Activated naive CD8-positive, alpha-beta T cell (primary cell): Measurements from ENCODE around the gene SRRT.
A peak's percentile ranks its signal among the peaks of the same experiment; 100 is the strongest.
"Not testable (repeated sequence)": the region's sequence is repeated elsewhere in the genome, so short reads cannot be mapped to it uniquely, and the experiment has no call there.

Experiments
- H3K27ac Mint-ChIP-seq: one replicate; pipeline ENCODE4 v1.8.0; 2021; ENCODE audit warnings: mixed read lengths
- H3K27me3 Mint-ChIP-seq: one replicate; pipeline ENCODE4 v1.8.0; 2021; ENCODE audit warnings: mixed read lengths
- H3K36me3 Mint-ChIP-seq: one replicate; pipeline ENCODE4 v1.8.0; 2021; ENCODE audit warnings: mixed read lengths
- H3K4me1 Mint-ChIP-seq: one replicate; pipeline ENCODE4 v1.8.0; 2021; ENCODE audit warnings: low read depth, mixed read lengths
- H3K4me3 Mint-ChIP-seq: one replicate; pipeline ENCODE4 v1.8.0; 2021; ENCODE audit warnings: mild to moderate bottlenecking, mixed read lengths
- H3K9me3 Mint-ChIP-seq: one replicate; pipeline ENCODE4 v1.8.0; 2021; ENCODE audit warnings: low read depth, mixed read lengths

Gene SRRT

GRCh38 chr7:100893910-100894721, 19.2 kb downstream of the SRRT start:
- no peak overlapping the region for H3K27ac Mint-ChIP-seq
- H3K36me3 Mint-ChIP-seq, result peaks cover 2% of the 10 kb centered on the region
- H3K4me3 Mint-ChIP-seq, result peak overlapping the region; percentile 3
- H3K9me3 Mint-ChIP-seq, result no peaks in the 10 kb centered on the region
- peaks cover 18% of the 10 kb centered on the region for H3K4me1 Mint-ChIP-seq
- peaks cover 15% of the 10 kb centered on the region for H3K27me3 Mint-ChIP-seq

- Mint-ChIP-seq H3K4me3 (peak overlapping the region; percentile 23), H3K9me3 (no peaks in the 10 kb centered on the region), H3K36me3 (peaks cover 2% of the 10 kb centered on the region), H3K4me1 (peaks cover 18% of the 10 kb centered on the region), H3K27me3 (peaks cover 16% of the 10 kb centered on the region), H3K27ac (no peak overlapping the region)
Measured at GRCh38 chr7:100894860-100895700, 20.2 kb downstream of the SRRT start.

- Mint-ChIP-seq H3K27me3 (peaks cover 19% of the 10 kb centered on the region), H3K4me1 (peaks cover 13% of the 10 kb centered on the region), H3K27ac (peak within 1 kb of the TSS; percentile 46), H3K4me3 (peak within 1 kb of the TSS; percentile 92), H3K9me3 (no peaks in the 10 kb centered on the region), H3K36me3 (peaks cover 2% of the 10 kb centered on the region)
Measured at GRCh38 chr7:100895701-100895955, 20.7 kb downstream of the SRRT start, which contains the start of gene ACHE. Gene ACHE, minus strand, starts transcription at chr7:100895888. Its CDS starts 1,656 bp downstream, at chr7:100894232.

- Mint-ChIP-seq H3K36me3 (peaks cover 2% of the 10 kb centered on the region), H3K4me3 (peak overlapping the region; percentile 92), H3K27ac (peak overlapping the region; percentile 46), H3K27me3 (peaks cover 24% of the 10 kb centered on the region), H3K9me3 (no peaks in the 10 kb centered on the region), H3K4me1 (peaks cover 12% of the 10 kb centered on the region)
Measured at GRCh38 chr7:100895956-100896731, 21.2 kb downstream of the SRRT start.

- no peak overlapping the region for H3K27ac Mint-ChIP-seq
- H3K4me1 Mint-ChIP-seq, result peaks cover 8% of the 10 kb centered on the region
- H3K9me3 Mint-ChIP-seq, result no peaks in the 10 kb centered on the region
- H3K36me3 Mint-ChIP-seq, result peaks cover 2% of the 10 kb centered on the region
- peak overlapping the region; percentile 63 for H3K4me3 Mint-ChIP-seq
- peaks cover 21% of the 10 kb centered on the region for H3K27me3 Mint-ChIP-seq
Measured at GRCh38 chr7:100896732-100897608, 22.1 kb downstream of the SRRT start.

- H3K27me3 Mint-ChIP-seq, result peaks cover 21% of the 10 kb centered on the region
- H3K4me1 Mint-ChIP-seq, result peaks cover 8% of the 10 kb centered on the region
- H3K4me3 Mint-ChIP-seq, result peak overlapping the region; percentile 66
- no peaks in the 10 kb centered on the region for H3K9me3 Mint-ChIP-seq
- H3K36me3 Mint-ChIP-seq, result peaks cover 2% of the 10 kb centered on the region
- H3K27ac Mint-ChIP-seq, result no peak overlapping the region
Measured at GRCh38 chr7:100897772-100898454, 23.0 kb downstream of the SRRT start.

GRCh38 chr7:100899432-100899831, 24.5 kb downstream of the SRRT start:
- Mint-ChIP-seq H3K27ac (no peak overlapping the region), H3K4me3 (no peak overlapping the region), H3K36me3 (peaks cover 2% of the 10 kb centered on the region), H3K9me3 (no peaks in the 10 kb centered on the region), H3K27me3 (peaks cover 21% of the 10 kb centered on the region), H3K4me1 (peaks cover 8% of the 10 kb centered on the region)

- Mint-ChIP-seq H3K4me1 (peaks cover 7% of the 10 kb centered on the region), H3K36me3 (peaks cover 2% of the 10 kb centered on the region), H3K27ac (no peak overlapping the region), H3K4me3 (no peak overlapping the region), H3K27me3 (peaks cover 19% of the 10 kb centered on the region), H3K9me3 (no peaks in the 10 kb centered on the region)
Measured at GRCh38 chr7:100900978-100901377, 26.1 kb downstream of the SRRT start.

- Mint-ChIP-seq H3K27me3 (peaks cover 15% of the 10 kb centered on the region), H3K36me3 (no peaks in the 10 kb centered on the region), H3K9me3 (no peaks in the 10 kb centered on the region), H3K4me3 (no peak overlapping the region), H3K27ac (no peak overlapping the region), H3K4me1 (peaks cover 1% of the 10 kb centered on the region)
Measured at GRCh38 chr7:100901921-100902332, 27.0 kb downstream of the SRRT start.

GRCh38 chr7:100902638-100903037, 27.7 kb downstream of the SRRT start:
- Mint-ChIP-seq H3K4me3 (no peak overlapping the region), H3K9me3 (no peaks in the 10 kb centered on the region), H3K36me3 (no peaks in the 10 kb centered on the region), H3K27ac (no peak overlapping the region), H3K27me3 (peaks cover 15% of the 10 kb centered on the region), H3K4me1 (no peaks in the 10 kb centered on the region)

GRCh38 chr7:100908512-100908911, 33.6 kb downstream of the SRRT start:
- Mint-ChIP-seq H3K27me3 (peaks cover 6% of the 10 kb centered on the region), H3K36me3 (no peaks in the 10 kb centered on the region), H3K9me3 (no peaks in the 10 kb centered on the region), H3K4me1 (no peaks in the 10 kb centered on the region), H3K27ac (no peak overlapping the region), H3K4me3 (no peak overlapping the region)

- H3K27me3 Mint-ChIP-seq, result not testable (repeated sequence)
Measured at GRCh38 chr7:100910443-100910842, 35.5 kb downstream of the SRRT start.

GRCh38 chr7:100911484-100911883, 36.6 kb downstream of the SRRT start:
- H3K36me3 Mint-ChIP-seq, result peaks cover 3% of the 10 kb centered on the region
- H3K27me3 Mint-ChIP-seq, result peaks cover 6% of the 10 kb centered on the region
- H3K9me3 Mint-ChIP-seq, result no peaks in the 10 kb centered on the region
- H3K4me3 Mint-ChIP-seq, result no peak overlapping the region
- no peaks in the 10 kb centered on the region for H3K4me1 Mint-ChIP-seq
- H3K27ac Mint-ChIP-seq, result no peak overlapping the region

More at GRCh38 chr7:100910443-100910842, 35.5 kb downstream of the SRRT start:
- not testable (repeated sequence) for H3K27ac Mint-ChIP-seq, H3K36me3 Mint-ChIP-seq, H3K9me3 Mint-ChIP-seq, H3K4me1 Mint-ChIP-seq, H3K4me3 Mint-ChIP-seq
